NCI-H146 (cell line): Measurements from ENCODE around the gene PAK1IP1.
"Not testable (repeated sequence)": the region's sequence is repeated elsewhere in the genome, so short reads cannot be mapped to it uniquely, and the experiment has no call there.

Source experiments
- DNase-seq: peaks from one replicate; lab custom pipeline; 2025; lab: John Stamatoyannopoulos, UW

PAK1IP1 gene

DNA sequence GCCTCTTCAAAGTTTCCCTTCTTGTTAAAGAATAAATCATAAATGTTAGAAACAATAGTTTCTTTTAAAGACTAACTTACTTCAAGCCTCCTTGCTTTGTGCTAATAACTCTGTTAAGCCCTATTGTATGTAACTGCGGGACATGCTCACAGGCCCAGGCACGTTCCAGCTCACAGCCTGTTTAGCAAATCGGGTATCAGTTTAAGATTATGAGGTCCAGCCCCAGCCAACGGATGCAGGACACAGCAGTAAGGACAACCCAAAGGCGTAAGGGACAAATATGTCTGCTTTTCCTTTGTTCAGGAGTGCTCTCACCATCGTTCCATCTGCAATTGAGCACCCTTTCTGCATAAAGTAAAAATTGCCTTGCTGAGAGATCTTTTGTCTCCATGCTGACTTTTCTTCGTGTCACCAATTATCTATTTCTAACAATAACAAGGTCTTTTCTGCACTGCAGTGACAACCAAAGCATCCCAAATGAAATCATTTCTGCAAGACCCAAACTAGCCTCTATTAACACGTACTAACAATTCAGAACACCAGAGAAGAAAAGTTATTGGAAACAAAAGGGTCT is 1.7 kb upstream of the PAK1IP1 start:
- no peak for DNase-seq

- DNase-seq = peak; percentile 23
Observed at GRCh38 chr6:10695086-10695657, 400 bp downstream of the PAK1IP1 start.

DNA sequence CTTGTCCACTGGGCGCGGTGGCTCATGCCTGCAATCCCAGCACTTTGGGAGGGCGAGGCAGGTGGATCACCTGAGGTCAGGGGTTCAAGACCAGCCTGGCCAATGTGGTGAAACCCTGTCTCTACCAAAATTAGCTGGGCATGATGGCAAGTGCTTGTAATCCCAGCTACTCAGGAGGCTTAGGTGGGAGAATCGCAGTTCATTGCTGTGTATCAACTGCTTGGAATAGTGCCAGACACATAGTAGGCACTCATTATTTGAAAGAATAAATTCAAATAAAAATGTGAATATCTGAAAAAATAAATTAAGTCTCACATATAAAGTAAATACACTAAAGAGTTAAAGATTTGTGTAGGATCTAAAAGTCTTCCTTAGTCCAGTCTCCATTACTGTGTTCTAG is 1.9 kb downstream of the PAK1IP1 start:
- no peak for DNase-seq

DNA sequence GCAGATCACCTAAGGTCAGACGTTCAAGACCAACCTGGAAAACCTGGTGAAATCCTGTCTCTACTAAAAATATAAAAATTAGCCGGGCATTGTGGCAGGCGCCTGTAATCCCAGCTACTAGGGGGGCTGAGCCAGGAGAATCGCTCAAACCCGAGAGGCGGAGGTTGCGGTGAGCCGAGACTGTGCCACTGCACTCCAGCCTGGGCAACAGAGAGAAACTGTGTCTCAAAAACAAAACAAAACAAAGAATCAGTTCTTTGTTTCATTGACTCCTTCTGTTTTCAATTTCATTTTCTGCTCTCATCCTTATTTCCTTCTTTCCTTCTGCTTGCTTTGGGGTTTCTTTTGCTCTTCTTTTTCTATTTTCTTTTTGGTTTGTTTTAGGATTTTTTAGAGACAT is 19.2 kb downstream of the PAK1IP1 start:
- no peak for DNase-seq

- no peak for DNase-seq
Observed at GRCh38 chr6:10719296-10719963, 24.7 kb downstream of the PAK1IP1 start.

DNA sequence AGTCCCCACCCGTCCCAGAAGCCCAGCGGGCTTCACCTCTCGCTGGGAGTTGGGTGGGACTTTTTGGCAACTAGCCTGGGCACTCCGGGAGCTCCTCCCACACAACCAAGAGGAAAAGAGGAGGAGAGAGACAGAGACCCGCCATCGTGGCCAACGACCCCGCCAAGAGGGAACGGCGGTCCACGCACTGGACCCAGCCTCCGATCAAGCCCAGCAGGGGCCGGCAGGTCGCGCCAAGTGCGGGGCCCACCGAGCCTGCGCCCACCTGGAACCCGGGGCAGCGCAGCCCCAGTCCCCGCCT is 25.1 kb downstream of the PAK1IP1 start:
- DNase-seq = no peak

DNA sequence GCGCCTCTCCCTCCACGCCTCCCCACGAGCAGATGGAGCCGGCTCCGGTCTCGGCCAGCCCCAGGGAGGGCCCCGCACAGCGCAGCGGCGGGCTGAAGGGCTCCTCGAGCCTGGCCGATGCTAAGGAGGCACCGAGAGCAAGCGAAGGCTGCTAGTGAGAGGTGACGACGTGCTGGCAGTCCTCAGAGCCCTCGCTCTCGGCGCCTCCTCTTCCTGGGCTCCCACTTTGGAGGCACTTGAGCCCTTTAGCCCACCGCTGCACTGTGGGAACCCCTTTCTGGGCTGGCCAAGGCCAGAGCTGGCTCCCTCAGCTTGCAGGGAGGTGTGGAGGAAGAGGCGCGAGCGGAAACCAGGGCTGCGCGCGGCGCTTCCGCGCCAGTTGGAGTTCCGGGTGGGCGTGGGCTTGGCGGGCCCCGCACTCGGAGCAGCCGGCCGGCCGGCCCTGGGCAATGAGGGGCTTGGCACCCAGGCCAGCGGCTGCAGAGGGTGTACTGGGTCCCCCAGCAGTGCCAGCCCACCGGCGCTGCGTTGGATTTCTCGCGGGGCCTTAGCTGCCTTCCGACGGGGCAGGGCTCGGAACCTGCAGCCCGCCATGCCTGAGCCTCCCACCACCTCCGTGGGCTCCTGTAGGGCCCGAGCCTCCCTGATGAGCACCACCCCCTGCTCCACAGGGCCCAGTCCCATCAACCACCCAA is 25.6 kb downstream of the PAK1IP1 start:
- DNase-seq = no peak

DNA sequence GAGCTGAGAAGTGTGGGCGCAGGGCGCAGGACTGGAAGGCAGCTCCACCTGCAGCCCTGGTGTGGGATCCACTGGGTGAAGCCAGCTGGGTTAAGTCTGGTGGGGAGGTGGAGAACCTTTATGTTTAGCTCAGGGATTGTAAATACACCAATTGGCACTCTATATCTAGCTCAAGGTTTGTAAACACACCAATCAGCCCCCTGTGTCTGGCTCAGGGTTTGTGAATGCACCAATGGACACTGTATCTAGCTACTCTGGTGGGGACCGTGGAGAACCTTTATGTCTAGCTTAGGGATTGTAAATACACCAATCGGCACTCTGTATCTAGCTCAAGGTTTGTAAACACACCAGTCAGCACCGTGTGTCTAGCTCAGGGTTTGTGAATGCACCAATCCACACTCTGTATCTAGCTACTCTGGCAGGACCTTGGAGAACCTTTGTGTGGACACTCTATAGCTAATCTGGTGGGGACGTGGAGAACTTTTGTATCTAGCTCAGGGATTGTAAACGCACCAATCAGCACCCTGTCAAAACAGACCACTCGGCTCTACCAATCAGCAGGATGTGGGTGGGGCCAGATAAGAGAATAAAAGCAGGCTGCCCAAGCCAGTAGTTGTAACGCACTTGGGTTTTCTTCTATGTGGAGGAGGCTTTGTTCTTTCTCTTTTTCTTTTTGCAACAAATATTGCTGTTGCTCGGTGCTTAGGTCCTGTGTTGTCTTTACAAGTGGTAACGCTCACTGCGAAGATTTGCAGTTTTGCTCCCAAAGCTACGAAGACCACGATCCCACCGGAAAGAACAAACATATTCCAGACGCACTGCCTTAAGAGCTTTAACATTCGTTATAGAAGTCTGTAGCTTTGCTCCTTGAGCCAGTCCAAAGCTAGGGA is 26.4 kb downstream of the PAK1IP1 start:
- DNase-seq = not testable (repeated sequence)

- no peak for DNase-seq
Observed at GRCh38 chr6:10721850-10722569, 27.2 kb downstream of the PAK1IP1 start.

- DNase-seq = no peak
Observed at GRCh38 chr6:10722570-10722819, 27.7 kb downstream of the PAK1IP1 start.

- DNase-seq = peak; percentile 98
Observed at GRCh38 chr6:10722820-10723566, 28.2 kb downstream of the PAK1IP1 start, which contains the start of gene TMEM14C. Gene TMEM14C (plus strand): TSS chr6:10723070. CDS start chr6:10724614, 1,544 bp downstream.

DNA sequence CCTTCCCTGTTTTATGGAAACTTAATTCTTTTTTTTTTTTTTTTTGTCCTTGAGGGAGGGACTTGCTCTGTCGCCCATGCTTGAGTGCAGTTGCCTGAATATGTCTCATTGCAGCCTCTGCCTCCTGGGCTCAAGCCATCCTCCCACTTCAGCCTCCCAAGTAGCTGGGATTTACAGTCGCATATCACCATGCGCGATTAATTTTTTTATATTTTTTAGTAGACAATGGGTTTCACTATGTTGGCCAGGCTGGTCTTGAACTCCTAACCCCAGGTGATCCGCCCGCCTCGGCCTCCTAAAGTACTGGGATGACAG is 28.8 kb downstream of the PAK1IP1 start:
- peak; percentile 34 for DNase-seq

GRCh38 chr6:10725044-10725443 is 30.3 kb downstream of the PAK1IP1 start:
- no peak for DNase-seq

GRCh38 chr6:10725716-10726115 is 30.9 kb downstream of the PAK1IP1 start:
- no peak for DNase-seq

DNA sequence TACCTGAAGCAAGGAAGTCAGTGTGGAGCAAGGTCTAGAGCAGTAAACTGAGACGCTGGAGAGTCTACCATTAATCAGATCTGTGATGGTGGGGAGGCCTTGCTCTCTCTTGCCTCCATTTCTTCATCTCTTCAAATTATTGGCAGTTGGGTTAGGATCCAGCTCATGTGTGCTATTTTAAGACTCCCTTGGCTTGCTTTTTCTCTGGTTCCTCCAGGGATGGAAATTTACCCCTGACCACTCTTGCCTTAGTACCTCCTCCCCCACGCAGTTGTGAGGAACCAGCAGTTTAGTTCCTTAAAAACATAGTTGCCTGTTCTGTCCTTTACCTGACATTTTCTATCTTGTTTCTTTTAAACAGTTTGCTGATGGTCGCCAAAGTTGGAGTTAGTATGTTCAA is 35.5 kb downstream of the PAK1IP1 start:
- no peak for DNase-seq

DNA sequence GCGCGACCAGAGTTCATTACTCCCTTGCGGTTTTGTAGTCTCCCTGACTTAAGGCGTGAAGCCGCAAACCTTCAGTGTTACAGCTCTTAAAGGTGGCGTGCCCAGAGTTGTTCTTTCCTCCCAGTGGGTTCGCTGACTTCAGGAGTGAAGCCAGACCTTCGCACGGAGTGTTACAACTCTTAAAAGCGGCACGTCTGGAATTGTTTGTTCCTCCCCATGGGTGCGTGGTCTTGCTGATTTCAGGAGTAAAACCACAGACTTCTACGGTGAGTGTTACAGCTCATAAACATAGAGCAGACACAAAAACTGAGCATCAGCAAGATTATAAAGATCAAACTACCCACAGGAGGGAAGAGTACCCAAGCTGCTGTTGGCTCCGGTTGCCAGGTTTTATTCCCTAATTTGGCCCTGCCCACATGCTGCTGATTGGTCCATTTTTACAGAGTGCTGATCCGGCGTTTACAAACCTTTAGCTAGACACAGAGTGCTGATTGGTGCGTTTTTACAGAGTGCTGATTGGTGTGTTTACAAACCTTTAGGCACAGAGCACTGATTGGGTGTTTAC is 38.5 kb downstream of the PAK1IP1 start:
- DNase-seq = no peak

DNA sequence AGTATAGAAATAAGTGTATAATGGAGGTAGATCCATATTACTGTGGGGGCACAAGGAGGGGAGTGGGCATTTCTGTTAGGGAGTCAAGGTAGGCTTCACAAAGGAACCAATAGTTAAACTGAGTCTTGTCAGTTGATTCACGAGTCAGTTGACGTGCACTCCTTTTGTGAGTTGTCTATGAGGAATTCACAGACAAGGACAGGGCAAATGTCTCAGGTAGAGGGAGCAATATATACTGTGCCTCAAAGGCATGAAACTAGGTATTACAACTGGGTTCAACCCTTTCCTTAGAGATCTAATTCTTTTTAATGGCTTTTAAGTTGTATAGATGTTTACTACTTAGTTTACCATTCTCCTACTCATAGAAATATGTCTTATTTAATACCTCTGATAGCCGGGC is 39.1 kb downstream of the PAK1IP1 start:
- DNase-seq = no peak

DNA sequence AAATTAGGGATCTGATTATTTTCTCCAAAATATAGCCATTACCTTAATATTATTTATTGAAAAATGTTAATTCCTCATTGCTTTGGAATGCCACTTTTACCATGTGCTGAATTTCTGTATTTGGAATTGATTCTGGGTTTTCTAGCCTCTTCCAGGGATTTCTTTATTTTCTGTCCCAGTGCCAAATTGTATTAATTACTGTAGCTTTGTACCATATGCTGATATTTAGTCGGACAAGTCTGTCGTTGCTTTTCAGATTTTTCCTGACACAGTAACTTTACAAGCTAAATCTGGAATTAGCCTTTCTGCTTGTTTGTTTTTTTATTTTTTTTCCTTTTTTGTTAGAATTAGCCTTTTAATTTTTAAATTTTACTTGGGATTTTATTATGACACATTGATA is 42.0 kb downstream of the PAK1IP1 start:
- DNase-seq = no peak

DNA sequence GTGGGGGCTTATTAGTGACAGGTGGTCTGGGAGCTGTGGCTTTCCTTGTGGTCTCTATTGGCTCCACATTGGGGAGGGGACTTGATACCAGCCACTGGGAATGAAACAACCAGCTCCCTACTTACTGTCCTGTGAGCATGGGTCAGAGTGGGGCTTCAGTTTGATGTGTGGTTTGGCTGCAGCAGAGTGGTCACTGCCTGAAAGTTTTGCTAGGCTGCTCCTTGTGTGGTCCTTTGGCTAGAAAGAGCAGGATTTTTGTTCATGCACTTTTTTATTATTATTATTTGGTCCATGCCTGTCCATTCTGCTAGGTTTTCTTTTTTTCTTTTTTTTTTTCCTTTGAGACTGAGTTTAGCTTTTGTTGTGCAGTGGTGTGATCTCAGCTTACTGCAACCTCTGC is 45.3 kb downstream of the PAK1IP1 start:
- DNase-seq = no peak

DNA sequence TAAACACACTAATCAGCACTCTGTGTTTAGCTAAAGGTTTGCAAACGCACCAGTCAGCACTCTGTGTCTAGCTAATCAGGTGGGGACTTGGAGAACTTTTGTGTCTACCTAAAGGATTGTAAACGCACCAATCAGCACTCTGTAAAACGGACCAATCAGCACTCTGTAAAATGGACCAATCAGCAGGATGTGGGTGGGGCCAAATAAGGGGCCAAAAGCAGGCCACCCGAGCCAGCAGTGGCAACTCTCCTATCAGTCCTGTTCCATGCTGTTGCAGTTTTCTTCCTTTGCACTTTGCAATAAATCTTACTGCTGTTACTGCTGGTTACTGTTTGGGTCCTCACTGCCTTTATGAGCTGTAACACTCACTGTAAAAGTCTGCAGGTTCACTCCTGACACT is 46.9 kb downstream of the PAK1IP1 start:
- DNase-seq = not testable (repeated sequence)

DNA sequence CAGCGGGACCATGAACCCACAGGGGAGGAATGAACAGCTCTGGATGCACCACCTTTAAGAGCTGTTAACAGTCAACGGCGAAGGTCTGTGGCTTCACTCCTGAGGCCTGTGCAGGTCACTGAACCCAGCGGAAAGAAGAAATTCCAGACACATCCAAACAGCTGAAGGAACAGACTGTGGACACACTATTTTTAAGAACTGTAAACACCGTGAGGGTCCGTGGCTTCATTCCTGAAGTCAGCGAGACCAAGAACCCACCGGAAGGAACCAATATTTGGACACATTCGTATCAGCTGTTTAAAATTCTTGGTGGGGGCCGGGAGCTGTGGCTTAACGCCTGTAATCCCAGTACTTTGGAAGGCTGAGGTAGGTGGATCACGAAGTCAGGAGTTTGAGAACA is 47.5 kb downstream of the PAK1IP1 start:
- DNase-seq = no peak
